HG03558 (cell line): Measurements from ENCODE around the gene PRDM2.

Source experiments
- ATAC-seq: cut with Tn5 transposase; IDR thresholded peaks from one replicate; pipeline ENCODE4 v1.9.1; 2021; ENCODE audit warnings: moderate number of reproducible peaks; ENCODE audit not compliant: unreplicated experiment; ENCODE audit errors: extremely low read depth

Gene PRDM2

GRCh38 chr1:13761883-13762282 is 61.9 kb downstream of the PRDM2 start:
- ATAC-seq, result no peak

DNA sequence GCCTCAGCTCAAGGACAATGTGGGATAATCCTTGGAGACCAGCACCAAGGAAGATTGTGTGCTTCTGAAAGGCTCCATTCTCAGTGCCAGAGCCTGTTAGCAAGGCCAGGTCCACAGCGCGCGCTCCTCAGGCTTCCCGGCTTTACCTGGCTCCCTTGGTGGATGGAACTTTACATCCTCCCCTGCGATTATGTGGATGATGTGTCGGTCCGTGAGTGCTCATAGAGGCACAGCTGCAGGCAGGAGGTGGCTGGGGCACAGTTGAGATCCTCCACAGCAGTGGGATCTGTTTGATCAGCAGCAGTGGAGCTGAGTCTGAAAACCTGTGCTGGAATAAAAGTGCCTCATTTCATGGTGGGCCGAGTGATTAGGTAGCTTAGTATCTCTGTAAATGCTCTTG is 62.7 kb downstream of the PRDM2 start:
- no peak for ATAC-seq

GRCh38 chr1:13763222-13763621 is 63.2 kb downstream of the PRDM2 start:
- no peak for ATAC-seq

- no peak for ATAC-seq
Measured at GRCh38 chr1:13763991-13764390, 64.0 kb downstream of the PRDM2 start.

- no peak for ATAC-seq
Measured at GRCh38 chr1:13764588-13765332, 64.8 kb downstream of the PRDM2 start.

GRCh38 chr1:13766592-13767564 is 66.9 kb downstream of the PRDM2 start:
- no peak for ATAC-seq

- no peak for ATAC-seq
Measured at GRCh38 chr1:13769212-13769611, 69.2 kb downstream of the PRDM2 start.

GRCh38 chr1:13769830-13770229 is 69.8 kb downstream of the PRDM2 start:
- no peak for ATAC-seq

DNA sequence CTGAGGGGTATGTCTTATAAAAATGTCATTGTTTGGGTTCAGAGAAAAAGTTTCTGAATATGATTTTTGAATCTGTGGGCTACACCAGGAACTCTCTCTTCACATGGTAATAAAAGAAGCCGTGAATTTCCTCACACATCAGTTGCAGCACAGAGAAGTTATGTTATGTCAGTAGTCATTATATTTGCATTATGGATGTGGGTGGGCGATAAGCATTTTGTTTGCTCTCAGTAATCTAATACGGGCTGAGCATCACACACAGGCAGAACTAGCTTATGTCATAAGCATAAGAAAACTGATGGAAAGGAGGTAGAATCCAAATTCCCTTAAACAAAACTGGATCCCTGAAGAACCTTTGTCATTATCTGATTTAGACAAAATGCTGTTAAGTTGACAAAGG is 70.8 kb downstream of the PRDM2 start:
- no peak for ATAC-seq

DNA sequence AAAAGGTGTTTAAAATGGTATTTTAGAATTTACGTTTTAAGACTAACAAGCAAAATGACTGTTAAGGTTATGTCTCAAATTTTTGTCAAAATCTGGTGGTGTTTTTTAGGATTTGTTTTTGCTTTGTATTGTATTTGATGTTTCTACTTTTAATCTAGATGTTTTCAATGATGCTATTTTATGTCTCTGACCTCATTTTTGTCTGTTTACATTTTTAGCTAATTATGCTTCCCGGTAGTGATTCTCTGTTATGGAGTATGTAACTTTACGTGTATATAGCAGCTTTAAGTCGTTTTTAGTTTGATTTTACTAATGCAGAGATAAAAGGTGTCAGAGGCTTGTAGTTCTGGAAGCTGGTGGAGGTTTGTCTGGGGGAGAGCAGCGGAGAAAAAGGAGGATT is 71.8 kb downstream of the PRDM2 start:
- no peak for ATAC-seq

GRCh38 chr1:13772271-13772670 is 72.3 kb downstream of the PRDM2 start:
- ATAC-seq, result no peak

DNA sequence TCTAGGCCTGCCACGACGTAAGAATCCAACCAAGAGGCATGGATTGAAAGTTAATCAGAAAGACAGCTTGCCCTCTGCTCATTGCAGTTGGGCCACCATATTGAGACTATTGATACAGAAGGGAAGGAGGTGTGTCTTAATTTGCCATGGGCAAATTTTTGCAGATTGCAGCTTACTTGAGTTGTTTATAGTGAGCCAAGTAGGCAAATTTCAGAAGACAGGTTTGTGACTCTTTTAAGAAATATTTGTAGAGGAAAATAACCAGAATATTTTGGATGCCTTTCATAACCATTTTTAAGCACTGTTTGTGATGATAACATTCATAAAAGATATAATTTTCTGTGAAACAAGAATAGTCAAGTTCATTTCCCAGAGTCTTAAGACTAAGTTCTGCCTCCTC is 74.1 kb downstream of the PRDM2 start:
- ATAC-seq, result no peak

DNA sequence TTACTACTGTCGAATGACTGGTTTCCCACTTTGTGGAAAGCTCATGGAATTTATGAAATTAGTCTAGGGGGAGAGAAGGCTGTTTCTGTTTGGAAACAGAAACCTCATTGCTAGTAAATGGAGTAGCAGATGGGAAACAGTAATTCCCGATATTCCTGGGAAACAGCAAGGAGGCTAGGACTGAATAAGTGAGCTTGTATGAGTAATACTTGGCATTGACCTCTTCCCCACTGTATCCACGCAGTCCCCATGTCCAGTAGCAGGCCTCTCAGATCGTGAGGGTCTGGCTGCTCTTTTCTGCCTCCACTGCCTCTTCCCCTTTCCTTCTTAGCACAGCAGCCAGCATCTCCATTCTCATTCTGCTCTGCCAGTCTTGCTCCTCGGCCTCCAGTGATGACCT is 75.5 kb downstream of the PRDM2 start:
- no peak for ATAC-seq

GRCh38 chr1:13775916-13776315 is 75.9 kb downstream of the PRDM2 start:
- no peak for ATAC-seq

DNA sequence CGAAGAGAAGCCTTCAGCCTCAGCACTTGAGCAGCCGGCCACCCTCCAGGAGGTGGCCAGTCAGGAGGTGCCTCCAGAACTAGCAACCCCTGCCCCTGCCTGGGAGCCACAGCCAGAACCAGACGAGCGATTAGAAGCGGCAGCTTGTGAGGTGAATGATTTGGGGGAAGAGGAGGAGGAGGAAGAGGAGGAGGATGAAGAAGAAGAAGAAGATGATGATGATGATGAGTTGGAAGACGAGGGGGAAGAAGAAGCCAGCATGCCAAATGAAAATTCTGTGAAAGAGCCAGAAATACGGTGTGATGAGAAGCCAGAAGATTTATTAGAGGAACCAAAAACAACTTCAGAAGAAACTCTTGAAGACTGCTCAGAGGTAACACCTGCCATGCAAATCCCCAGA is 78.4 kb downstream of the PRDM2 start:
- ATAC-seq, result no peak

- ATAC-seq, result no peak
Measured at GRCh38 chr1:13779930-13780329, 79.9 kb downstream of the PRDM2 start.

GRCh38 chr1:13780780-13781179 is 80.8 kb downstream of the PRDM2 start:
- ATAC-seq, result no peak

GRCh38 chr1:13781228-13781627 is 81.2 kb downstream of the PRDM2 start:
- no peak for ATAC-seq

GRCh38 chr1:13781907-13782633 is 82.1 kb downstream of the PRDM2 start:
- no peak for ATAC-seq

DNA sequence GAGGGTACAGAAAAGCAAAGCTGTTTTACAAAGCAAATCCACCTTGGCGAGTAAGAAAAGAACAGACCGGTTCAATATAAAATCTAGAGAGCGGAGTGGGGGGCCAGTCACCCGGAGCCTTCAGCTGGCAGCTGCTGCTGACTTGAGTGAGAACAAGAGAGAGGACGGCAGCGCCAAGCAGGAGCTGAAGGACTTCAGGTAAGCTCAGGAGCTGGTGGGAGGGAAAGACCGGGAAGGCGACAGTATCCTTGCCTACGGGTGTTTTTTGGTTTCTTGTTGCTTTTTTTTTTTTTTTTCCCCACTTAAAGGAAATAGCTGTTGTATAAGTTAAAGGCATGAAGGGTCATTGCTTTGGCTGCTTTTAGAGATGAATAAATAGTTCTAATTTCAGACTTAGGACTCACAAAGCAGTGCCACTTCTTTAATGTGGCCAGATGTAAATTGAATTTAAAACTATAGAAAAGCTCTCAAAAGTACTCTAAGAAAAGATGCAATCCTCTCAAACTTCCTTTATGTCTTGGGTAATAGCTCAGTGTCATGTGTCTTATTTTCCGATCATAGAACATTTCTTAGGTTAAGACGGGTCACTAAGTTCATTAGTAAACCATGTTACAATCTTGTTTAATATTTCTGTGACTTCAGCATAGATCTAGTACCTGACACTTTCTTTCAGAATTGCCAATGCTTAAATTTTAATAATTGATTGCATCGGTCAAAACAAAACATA is 82.8 kb downstream of the PRDM2 start:
- ATAC-seq, result no peak
